RPMI8226 (cell line): ENCODE results near the gene ENAH.
"Not testable (repeated sequence)": the region's sequence is repeated elsewhere in the genome, so short reads cannot be mapped to it uniquely, and the experiment has no call there.

Experiments used
- DNase-seq: peaks from one replicate; pipeline ENCODE4 v3.0.0-alpha.2; 2015

The ENAH gene

GRCh38 chr1:225642177-225642576 lies 10.7 kb downstream of the ENAH start:
- no peak for DNase-seq

GRCh38 chr1:225638853-225639252 lies 14.1 kb downstream of the ENAH start:
- no peak for DNase-seq

- no peak for DNase-seq
Measured at GRCh38 chr1:225637651-225638199, 15.2 kb downstream of the ENAH start.

GRCh38 chr1:225636992-225637391 lies 15.9 kb downstream of the ENAH start:
- DNase-seq, result not testable (repeated sequence)

- DNase-seq, result no peak
Measured at GRCh38 chr1:225635649-225636048, 17.3 kb downstream of the ENAH start.

- not testable (repeated sequence) for DNase-seq
Measured at GRCh38 chr1:225632836-225633235, 20.1 kb downstream of the ENAH start.

- DNase-seq, result no peak
Measured at GRCh38 chr1:225631021-225631663, 21.8 kb downstream of the ENAH start.

- DNase-seq, result no peak
Measured at GRCh38 chr1:225629483-225629882, 23.4 kb downstream of the ENAH start.

- DNase-seq, result not testable (repeated sequence)
Measured at GRCh38 chr1:225628794-225629193, 24.1 kb downstream of the ENAH start.

- no peak for DNase-seq
Measured at GRCh38 chr1:225627304-225627947, 25.5 kb downstream of the ENAH start.

GRCh38 chr1:225626698-225627097 lies 26.2 kb downstream of the ENAH start:
- DNase-seq, result no peak

- DNase-seq, result no peak
Measured at GRCh38 chr1:225617956-225618355, 35.0 kb downstream of the ENAH start.

GRCh38 chr1:225617479-225617878 lies 35.4 kb downstream of the ENAH start:
- no peak for DNase-seq

- DNase-seq, result not testable (repeated sequence)
Measured at GRCh38 chr1:225615403-225615790, 37.5 kb downstream of the ENAH start.

- no peak for DNase-seq
Measured at GRCh38 chr1:225613006-225613405, 39.9 kb downstream of the ENAH start.

GRCh38 chr1:225612287-225612686 lies 40.6 kb downstream of the ENAH start:
- DNase-seq, result no peak

- DNase-seq, result no peak
Measured at GRCh38 chr1:225611537-225612223, 41.2 kb downstream of the ENAH start.

GRCh38 chr1:225610539-225610938 lies 42.4 kb downstream of the ENAH start:
- no peak for DNase-seq

GRCh38 chr1:225608014-225608796 lies 44.7 kb downstream of the ENAH start:
- no peak for DNase-seq

GRCh38 chr1:225607355-225607754 lies 45.6 kb downstream of the ENAH start:
- no peak for DNase-seq

GRCh38 chr1:225603538-225604354 lies 49.2 kb downstream of the ENAH start:
- DNase-seq, result no peak

- no peak for DNase-seq
Measured at GRCh38 chr1:225602590-225603206, 50.2 kb downstream of the ENAH start.
